NB4 (cell line): ENCODE data around the gene OS9.
A peak's percentile ranks its signal among the peaks of the same experiment; 100 is the strongest.

ENCODE experiments used
- DNase-seq: peaks from one replicate; pipeline ENCODE4 v3.0.0; 2010; ENCODE audit warnings: low read depth
- H3K4me3 ChIP-seq: one replicate; pipeline ENCODE4 v1.5.1; 2011; ENCODE audit warnings: mild to moderate bottlenecking, low read depth, low read length, moderate library complexity
- CTCF ChIP-seq: IDR thresholded peaks from one replicate; pipeline ENCODE4 v1.5.1; 2012; ENCODE audit warnings: low read depth, low read length
- MYC ChIP-seq: IDR thresholded peaks from 2 replicates; pipeline ENCODE4 v1.6.1; 2011; ENCODE audit warnings: low read depth, low read length
- POLR2A ChIP-seq: IDR thresholded peaks from 2 replicates; pipeline ENCODE4 v1.6.1; 2011; ENCODE audit warnings: mild to moderate bottlenecking; ENCODE audit not compliant: insufficient read length; ENCODE audit errors: extremely low read depth
- TF ChIP-seq, protein P1 (sequence below): IDR thresholded peaks from 2 replicates; pipeline ENCODE4 v1.6.1; 2011; ENCODE audit warnings: low read depth, low read length

Gene OS9

GRCh38 chr12:57759360-57759980 lies 65.5 kb downstream of the OS9 start:
- no peak overlapping the region for H3K4me3 ChIP-seq
- DNase-seq: peak; percentile 52
- TF ChIP-seq CTCF: peak; percentile 60
- no peak for TF ChIP-seq POLR2A
- TF ChIP-seq, protein P1, sequence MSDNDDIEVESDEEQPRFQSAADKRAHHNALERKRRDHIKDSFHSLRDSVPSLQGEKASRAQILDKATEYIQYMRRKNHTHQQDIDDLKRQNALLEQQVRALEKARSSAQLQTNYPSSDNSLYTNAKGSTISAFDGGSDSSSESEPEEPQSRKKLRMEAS: no peak
- no peak for TF ChIP-seq MYC

GRCh38 chr12:57760347-57760982 lies 66.5 kb downstream of the OS9 start:
- no peak for TF ChIP-seq POLR2A
- no peak for TF ChIP-seq MYC
- no peak for TF ChIP-seq CTCF
- TF ChIP-seq, protein P1: no peak

DNA sequence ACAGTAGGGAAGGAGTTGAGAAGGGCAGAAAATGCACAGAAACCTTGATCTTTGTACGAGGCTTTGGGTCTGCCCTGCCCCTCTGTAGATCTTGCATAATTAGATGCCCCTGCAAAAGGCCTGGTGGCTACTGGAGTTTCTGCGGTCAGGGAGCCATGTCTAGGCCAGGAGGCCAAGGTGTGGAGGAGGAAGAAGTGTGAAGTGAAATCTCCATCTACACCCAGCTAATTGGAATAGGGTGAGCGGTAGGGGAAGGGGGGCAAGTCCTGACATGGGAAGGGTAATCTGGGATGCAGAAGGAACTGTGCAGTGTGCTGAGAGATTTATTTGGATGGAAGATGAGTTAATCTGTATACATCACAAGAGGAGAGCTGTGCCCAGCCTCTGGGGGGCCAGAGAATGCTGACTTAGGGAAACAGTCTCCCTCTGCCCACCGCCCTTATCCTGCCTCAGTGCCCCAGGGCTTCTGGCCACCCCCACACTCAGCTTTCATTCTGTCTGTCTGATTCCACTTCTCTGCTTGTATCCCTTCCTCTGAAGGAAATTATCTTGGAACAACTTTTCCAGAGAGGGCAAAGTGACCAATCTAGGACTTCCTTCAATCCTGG lies 67.6 kb downstream of the OS9 start:
- H3K4me3 ChIP-seq: no peak overlapping the region
- TF ChIP-seq, protein P1: no peak
- no peak for DNase-seq

More at GRCh38 chr12:57760347-57760982, 66.5 kb downstream of the OS9 start:
- H3K4me3 ChIP-seq: no peak overlapping the region
- no peak for DNase-seq

DNA sequence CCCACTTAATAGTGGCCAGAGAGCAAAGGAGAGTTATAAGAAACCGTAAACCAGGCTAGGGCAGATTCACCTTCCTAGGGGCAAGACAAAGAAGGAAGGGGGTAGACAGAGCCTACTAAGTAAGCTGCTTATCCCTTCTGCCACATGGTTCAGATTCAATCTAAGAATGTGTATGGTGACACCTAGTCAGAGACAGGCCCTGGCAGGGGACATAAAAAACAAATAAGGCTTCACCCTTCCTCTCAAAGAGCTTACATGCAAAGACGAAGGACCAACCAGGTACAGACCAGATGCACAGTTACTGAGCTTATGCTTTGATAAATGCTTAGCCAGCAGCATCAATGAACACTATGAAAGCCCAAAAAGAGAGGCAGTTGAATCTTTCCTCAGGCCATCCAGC lies 68.5 kb downstream of the OS9 start:
- TF ChIP-seq POLR2A: no peak
- no peak for TF ChIP-seq CTCF
- TF ChIP-seq MYC: no peak
- TF ChIP-seq, protein P1: no peak
- DNase-seq: no peak
- H3K4me3 ChIP-seq: no peak overlapping the region

- DNase-seq: no peak
- H3K4me3 ChIP-seq: no peak overlapping the region
- TF ChIP-seq, protein P1: no peak
- TF ChIP-seq MYC (no peak), POLR2A (no peak), CTCF (no peak)
Measured at GRCh38 chr12:57763881-57764661, 70.1 kb downstream of the OS9 start.

DNA sequence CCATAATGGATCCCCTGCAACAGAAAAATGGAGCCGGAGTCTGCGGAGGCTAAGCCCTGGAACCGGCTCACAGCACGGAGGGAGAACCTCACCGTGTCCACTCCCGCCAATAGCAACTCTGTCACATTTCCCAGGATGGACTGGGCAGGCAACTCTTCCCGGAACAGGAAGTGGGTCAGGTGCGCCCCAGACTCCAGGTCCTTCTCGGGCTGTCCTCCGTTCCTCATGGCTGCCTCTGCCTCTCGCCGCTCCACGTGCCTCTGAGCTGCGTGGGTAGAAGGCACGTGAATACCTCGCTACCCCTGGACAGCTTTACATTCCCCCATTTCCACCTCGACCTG lies 70.7 kb downstream of the OS9 start:
- TF ChIP-seq MYC (no peak), POLR2A (no peak), CTCF (no peak)
- TF ChIP-seq, protein P1: no peak
- DNase-seq: no peak
- no peak overlapping the region for H3K4me3 ChIP-seq
